GM21390 (cell line): Measurements from ENCODE around the gene UBR7.

Source experiments
- ATAC-seq: cut with Tn5 transposase; IDR thresholded peaks from one replicate; pipeline ENCODE4 v1.9.1; 2021; ENCODE audit not compliant: unreplicated experiment

Gene UBR7

GRCh38 chr14:93245764-93246420 lies 38.8 kb downstream of the UBR7 start:
- ATAC-seq = no peak

GRCh38 chr14:93246534-93246933 lies 39.5 kb downstream of the UBR7 start:
- no peak for ATAC-seq

GRCh38 chr14:93249128-93249831 lies 42.2 kb downstream of the UBR7 start:
- no peak for ATAC-seq

- no peak for ATAC-seq
Measured at GRCh38 chr14:93262446-93262845, 55.4 kb downstream of the UBR7 start.

GRCh38 chr14:93263416-93263815 lies 56.4 kb downstream of the UBR7 start:
- no peak for ATAC-seq

- no peak for ATAC-seq
Measured at GRCh38 chr14:93266127-93266526, 59.1 kb downstream of the UBR7 start.

- no peak for ATAC-seq
Measured at GRCh38 chr14:93267149-93267711, 60.2 kb downstream of the UBR7 start.

GRCh38 chr14:93268406-93268805 lies 61.4 kb downstream of the UBR7 start:
- no peak for ATAC-seq

GRCh38 chr14:93269341-93270068 lies 62.4 kb downstream of the UBR7 start:
- ATAC-seq = no peak

GRCh38 chr14:93271111-93271510 lies 64.1 kb downstream of the UBR7 start:
- no peak for ATAC-seq

GRCh38 chr14:93274055-93274806 lies 67.2 kb downstream of the UBR7 start:
- no peak for ATAC-seq

- ATAC-seq = no peak
Measured at GRCh38 chr14:93276031-93276716, 69.1 kb downstream of the UBR7 start.
